ENCODE results near the gene KEAP1. TPM values are rescaled to one million over a fixed set of nuclear protein-coding genes. Genes with fewer than 3 reads are reported as not detected.
"Not testable (repeated sequence)": the region's sequence is repeated elsewhere in the genome, so short reads cannot be mapped to it uniquely, and the experiment has no call there.

Gene KEAP1
- total RNA-seq, 1 donor from 2014 or later: 82.5 TPM

DNA sequence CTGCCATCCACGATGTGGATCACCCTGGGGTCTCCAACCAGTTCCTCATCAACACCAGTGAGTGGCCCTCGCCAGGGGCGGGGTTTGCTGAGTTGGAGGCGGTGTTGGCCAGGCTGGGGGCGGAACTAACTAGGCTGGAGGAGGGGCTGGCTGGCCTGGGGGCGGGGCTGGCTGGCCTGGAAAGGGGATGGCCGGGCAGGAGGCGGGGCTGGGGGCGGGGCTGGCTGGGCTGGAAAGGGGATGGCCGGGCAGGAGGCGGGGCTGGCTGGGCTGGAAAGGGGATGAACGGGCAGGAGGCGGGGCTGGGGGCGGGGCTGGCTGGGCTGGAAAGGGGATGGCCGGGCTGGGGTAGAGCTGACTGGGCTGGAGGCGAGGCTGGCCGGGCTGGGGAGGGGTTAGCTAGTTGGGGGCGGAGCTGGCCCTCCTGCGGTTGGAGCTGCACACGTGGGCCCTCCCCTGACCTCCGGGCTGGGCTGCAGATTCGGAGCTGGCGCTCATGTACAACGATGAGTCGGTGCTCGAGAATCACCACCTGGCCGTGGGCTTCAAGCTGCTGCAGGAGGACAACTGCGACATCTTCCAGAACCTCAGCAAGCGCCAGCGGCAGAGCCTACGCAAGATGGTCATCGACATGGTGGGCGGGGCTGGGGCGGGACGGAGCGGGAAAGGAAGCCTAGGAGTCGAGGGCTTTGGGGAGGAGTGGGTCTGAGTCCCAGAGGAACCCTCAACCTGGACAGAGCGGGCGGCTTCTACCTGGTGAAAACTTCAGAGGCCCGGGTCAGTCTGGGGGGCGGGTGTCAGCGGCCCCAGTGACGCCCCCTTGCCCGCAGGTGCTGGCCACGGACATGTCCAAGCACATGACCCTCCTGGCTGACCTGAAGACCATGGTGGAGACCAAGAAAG, 41.9 kb downstream of the KEAP1 start:
- Mint-ChIP-seq H3K27ac (ENCODE audit: unreplicated experiment) (no peak overlapping the region), H3K27me3 (ENCODE audit: low read depth) (peaks cover 3% of the 10 kb centered on the region), H3K9me3 (no peaks in the 10 kb centered on the region), H3K4me1 (no peaks in the 10 kb centered on the region), H3K4me3 (peak overlapping the region; percentile 51), H3K36me3 (ENCODE audit: low read depth) (no peaks in the 10 kb centered on the region)
- peak; percentile 94 for DNase-seq (ENCODE audit: low read depth, low spot score)
- TF ChIP-seq, protein P1, sequence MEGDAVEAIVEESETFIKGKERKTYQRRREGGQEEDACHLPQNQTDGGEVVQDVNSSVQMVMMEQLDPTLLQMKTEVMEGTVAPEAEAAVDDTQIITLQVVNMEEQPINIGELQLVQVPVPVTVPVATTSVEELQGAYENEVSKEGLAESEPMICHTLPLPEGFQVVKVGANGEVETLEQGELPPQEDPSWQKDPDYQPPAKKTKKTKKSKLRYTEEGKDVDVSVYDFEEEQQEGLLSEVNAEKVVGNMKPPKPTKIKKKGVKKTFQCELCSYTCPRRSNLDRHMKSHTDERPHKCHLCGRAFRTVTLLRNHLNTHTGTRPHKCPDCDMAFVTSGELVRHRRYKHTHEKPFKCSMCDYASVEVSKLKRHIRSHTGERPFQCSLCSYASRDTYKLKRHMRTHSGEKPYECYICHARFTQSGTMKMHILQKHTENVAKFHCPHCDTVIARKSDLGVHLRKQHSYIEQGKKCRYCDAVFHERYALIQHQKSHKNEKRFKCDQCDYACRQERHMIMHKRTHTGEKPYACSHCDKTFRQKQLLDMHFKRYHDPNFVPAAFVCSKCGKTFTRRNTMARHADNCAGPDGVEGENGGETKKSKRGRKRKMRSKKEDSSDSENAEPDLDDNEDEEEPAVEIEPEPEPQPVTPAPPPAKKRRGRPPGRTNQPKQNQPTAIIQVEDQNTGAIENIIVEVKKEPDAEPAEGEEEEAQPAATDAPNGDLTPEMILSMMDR (conservative IDR thresholded peaks at IDR 0.05): no peak

DNA sequence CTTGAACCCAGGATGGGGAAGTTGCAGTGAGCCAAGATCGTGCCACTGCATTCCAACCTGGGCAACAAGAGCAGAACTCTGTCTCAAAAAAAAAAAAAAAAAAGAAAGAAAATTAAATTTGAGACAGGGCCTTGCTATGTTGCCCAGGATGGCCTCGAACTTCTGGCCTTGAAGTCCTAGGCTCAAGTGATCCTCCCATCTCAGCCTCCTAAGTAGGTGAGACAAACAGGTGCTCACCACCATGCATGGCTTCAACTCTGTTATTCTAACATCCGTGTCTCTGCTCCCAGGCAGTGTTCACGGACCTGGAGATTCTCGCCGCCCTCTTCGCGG, 42.5 kb downstream of the KEAP1 start:
- Mint-ChIP-seq H3K4me3 (no peak overlapping the region), H3K4me1 (no peaks in the 10 kb centered on the region), H3K36me3 (ENCODE audit: low read depth) (no peaks in the 10 kb centered on the region), H3K27me3 (ENCODE audit: low read depth) (peaks cover 3% of the 10 kb centered on the region), H3K9me3 (no peaks in the 10 kb centered on the region), H3K27ac (ENCODE audit: unreplicated experiment) (no peak overlapping the region)
- TF ChIP-seq, protein P1 (conservative IDR thresholded peaks at IDR 0.05): no peak
- DNase-seq (ENCODE audit: low read depth, low spot score): no peak

DNA sequence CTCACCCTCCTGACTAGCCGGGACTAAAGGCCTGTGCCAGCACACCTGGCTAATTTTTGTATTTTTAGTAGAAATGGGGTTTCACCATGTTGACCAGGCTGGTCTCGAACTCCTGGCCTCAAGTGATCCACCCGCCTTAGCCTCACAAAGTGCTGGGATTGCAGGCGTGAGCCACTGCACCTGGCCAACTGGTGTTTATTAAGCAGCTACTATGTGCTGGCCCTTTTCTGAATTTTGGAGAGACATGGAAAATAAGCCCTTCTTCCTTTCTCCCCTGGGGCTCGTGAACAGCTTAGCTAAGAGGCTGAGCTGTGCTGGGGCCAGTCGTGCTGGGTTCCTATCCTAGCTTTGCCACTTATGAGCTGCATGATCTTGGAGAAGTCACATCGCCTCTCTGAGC, 44.4 kb downstream of the KEAP1 start:
- not testable (repeated sequence) for H3K27me3 Mint-ChIP-seq (ENCODE audit: low read depth); H3K27ac Mint-ChIP-seq (ENCODE audit: unreplicated experiment); H3K36me3 Mint-ChIP-seq (ENCODE audit: low read depth); DNase-seq (ENCODE audit: low read depth, low spot score); H3K4me1 Mint-ChIP-seq; H3K9me3 Mint-ChIP-seq; H3K4me3 Mint-ChIP-seq

DNA sequence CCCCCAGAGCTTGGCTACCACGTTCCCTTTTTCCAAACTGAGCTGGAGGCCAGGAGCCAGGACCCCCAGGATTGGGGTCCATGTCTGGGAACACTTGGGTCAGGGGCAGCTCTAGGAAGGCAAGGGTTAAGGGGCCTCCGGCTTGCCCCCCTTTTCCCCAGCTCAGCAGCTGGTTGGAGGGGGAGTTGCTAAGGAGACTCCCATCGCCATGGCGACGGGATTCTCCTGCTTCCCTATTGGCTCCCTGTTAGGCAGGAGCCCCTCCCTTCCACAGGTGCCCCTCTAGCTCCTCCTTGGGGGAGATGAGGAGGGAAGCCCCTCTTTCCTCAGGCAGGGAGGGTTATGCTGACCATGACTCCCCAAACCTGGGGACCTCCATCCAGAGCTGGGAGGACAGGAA, 48.9 kb downstream of the KEAP1 start:
- TF ChIP-seq, protein P1 (conservative IDR thresholded peaks at IDR 0.05): no peak
- no peak overlapping the region for H3K27ac Mint-ChIP-seq (ENCODE audit: unreplicated experiment)
- H3K9me3 Mint-ChIP-seq: no peaks in the 10 kb centered on the region
- peaks cover 2% of the 10 kb centered on the region for H3K27me3 Mint-ChIP-seq (ENCODE audit: low read depth)
- H3K36me3 Mint-ChIP-seq (ENCODE audit: low read depth): no peaks in the 10 kb centered on the region
- H3K4me1 Mint-ChIP-seq: peaks cover 10% of the 10 kb centered on the region
- no peak overlapping the region for H3K4me3 Mint-ChIP-seq
- peak; percentile 40 for DNase-seq (ENCODE audit: low read depth, low spot score)

DNA sequence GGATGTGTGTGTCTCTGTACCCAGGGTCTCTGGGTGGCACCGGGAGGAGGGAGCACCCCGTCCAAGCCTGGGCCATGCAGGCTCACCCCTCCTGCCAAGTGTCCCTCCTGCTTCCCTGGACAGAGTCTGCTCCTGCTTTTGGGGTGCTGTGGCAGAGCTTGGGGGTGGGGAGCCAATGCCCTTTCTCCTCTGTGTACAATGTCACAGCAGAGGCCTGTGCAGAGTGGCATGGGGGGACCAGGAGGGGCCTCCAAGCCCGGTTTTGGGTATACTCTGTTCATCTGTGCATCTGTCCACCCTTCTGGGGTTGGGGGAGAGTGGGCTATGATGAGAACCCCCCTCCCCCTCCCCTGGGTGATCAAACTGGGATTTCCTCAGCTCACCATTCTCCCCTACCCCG, 49.3 kb downstream of the KEAP1 start:
- H3K36me3 Mint-ChIP-seq (ENCODE audit: low read depth): no peaks in the 10 kb centered on the region
- H3K27ac Mint-ChIP-seq (ENCODE audit: unreplicated experiment): no peak overlapping the region
- H3K4me1 Mint-ChIP-seq: peaks cover 10% of the 10 kb centered on the region
- DNase-seq (ENCODE audit: low read depth, low spot score): no peak
- H3K9me3 Mint-ChIP-seq: no peaks in the 10 kb centered on the region
- H3K27me3 Mint-ChIP-seq (ENCODE audit: low read depth): peaks cover 2% of the 10 kb centered on the region
- TF ChIP-seq, protein P1 (conservative IDR thresholded peaks at IDR 0.05): no peak
- no peak overlapping the region for H3K4me3 Mint-ChIP-seq
